ENCODE measurements around the gene MYLK4.

- TF ChIP-seq CTCF (conservative IDR thresholded peaks at IDR 0.05; ENCODE audit: low read length) (peak; percentile 51), EZH2phosphoT487 (IDR thresholded peaks at IDR 0.05; ENCODE audit: borderline replicate concordance) (no peak)
Observed at GRCh38 chr6:2744209-2744771, 6.4 kb downstream of the MYLK4 start.

Data from Loucy (cell line).